NCI-H2227 (cell line): ENCODE measurements around the gene GULP1.
"Not testable (repeated sequence)": the region's sequence is repeated elsewhere in the genome, so short reads cannot be mapped to it uniquely, and the experiment has no call there.

Experiments used
- DNase-seq: peaks from one replicate; lab custom pipeline; 2025; ENCODE audit not compliant: unreplicated experiment; lab: John Stamatoyannopoulos, UW

Gene GULP1

DNA sequence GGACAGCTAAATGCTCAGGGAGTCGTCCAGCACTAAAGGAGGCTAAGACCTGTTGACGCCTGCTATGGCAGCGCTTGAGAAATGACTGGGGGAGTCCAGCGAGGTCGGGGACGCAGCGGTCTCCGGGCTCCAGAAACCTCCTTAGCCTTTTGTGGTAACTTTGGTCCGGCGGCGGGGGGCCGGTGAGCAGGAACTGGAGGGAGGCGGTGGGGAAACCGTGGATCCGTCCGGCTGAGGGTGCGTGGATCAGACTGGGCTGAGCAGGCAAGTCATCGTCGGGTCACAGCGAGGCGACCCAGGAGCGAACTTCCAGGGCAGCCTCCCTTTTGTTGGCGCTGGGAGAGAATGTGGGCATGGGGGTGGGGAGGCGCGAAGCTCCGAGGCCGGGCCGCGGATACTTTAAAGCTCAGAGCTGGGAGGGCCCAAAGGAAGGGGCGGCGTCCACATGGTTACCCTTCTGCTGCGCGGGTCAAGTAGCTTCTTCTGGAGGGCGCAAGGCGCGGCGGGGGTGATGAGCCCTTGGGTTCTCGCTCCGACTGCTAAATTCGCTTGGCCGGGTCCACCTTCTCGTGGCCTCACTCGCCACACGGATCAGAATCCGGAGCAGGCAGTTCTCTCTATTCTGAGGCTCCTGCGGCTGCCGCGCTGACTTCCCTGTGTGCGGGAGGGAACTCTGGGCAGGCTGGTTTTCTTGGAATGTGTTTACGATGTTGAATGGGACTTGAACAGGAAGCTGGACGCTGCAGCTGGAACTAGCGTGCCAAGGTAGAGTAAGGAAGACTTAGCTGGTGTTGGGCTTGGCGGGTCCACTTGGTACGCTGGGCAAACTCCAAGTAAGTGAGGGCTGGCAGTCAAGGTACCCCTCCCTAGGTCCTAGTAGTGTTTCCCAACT, 920 bp downstream of the GULP1 start:
- DNase-seq: no peak

DNA sequence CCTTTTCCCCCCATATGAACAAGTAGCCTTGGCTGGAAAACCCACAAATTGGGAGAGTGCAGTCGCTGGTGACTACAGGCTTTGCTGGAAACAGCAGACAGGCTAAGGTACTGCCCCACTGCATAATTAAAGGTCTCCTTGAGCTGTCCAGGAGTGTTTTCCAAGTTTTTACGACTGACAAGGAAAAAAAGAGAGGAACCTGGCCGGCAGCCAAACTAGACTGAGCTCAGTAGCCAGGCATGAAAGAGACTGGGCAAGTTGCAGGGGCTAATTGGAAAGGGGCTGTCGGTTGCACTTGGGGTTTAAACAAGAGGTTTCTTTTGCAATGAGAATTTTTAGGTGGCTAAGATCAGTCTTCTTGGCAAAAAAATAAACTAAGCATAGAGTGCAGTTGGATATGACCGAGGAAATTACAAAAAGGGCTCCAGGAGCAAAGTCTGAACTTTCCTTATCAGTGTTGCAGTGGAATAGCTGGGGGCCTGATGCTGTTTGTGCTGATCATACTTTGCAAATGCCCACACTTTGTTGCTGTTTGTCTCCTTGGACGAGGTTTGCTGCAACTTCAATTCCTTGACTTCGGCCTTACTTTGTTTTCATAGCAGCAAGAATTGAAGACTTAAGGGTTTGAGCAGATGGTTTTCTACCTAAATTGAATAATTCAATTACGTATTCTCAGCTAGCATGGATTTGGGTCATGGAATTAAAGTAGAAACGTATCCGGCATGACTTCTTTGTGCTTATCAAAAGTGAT, 2.1 kb downstream of the GULP1 start:
- no peak for DNase-seq

DNA sequence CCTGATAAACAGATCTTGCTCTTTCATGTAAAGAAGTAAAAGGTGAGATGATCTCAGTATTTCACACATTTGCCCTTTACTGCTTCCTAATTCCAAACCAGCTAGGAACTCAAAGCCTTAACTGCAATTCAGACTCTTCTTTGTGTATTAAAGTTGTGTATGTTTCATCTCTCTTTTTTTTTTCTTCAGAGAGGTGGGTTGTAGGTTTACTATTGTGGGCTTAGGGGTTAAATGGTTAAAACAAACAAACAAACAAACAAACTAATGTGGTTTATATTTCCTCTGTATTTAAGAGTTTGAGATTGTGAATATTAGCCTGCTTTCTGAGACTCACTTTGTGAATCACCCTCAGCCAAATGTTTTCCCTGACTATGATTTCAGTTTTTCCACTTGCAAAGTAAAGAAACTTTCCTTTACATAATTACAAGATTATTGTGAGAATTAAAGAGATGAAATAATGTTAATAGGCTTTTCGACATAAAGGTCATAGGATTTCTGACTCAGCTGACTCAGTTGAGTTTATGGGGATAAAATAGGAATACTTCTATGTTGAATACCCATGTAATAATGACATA, 2.8 kb downstream of the GULP1 start:
- no peak for DNase-seq

DNA sequence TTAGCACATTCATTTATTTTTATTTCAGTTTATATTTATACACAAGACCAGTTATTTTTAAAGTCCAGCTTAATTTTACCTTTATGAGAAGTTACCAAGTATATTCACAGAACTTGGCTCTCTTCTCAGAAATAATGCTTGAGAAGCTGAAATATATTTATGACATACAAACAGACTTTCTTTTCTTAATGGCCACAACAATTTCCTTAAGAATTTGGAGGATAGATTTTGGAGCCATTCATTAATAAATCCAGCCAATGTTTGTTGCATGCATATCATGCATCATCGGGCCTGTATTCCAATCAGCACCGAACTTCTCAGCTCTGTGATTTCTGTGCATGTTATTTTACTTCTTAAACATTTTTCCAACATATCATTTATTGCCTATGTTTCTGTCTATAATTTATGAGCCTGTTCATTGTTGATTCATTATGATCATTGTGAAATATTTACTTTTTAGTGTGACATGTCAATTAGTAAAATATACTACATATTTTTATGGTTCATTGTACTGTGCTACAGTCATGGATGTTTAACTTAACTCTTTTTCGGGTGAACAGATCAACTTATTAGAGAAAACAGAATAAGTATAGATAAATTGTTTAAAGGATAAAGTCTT, 3.5 kb downstream of the GULP1 start:
- DNase-seq: no peak

GRCh38 chr2:188297978-188298377, 6.3 kb downstream of the GULP1 start:
- DNase-seq: no peak

- not testable (repeated sequence) for DNase-seq
Observed at GRCh38 chr2:188298937-188299371, 7.3 kb downstream of the GULP1 start.

DNA sequence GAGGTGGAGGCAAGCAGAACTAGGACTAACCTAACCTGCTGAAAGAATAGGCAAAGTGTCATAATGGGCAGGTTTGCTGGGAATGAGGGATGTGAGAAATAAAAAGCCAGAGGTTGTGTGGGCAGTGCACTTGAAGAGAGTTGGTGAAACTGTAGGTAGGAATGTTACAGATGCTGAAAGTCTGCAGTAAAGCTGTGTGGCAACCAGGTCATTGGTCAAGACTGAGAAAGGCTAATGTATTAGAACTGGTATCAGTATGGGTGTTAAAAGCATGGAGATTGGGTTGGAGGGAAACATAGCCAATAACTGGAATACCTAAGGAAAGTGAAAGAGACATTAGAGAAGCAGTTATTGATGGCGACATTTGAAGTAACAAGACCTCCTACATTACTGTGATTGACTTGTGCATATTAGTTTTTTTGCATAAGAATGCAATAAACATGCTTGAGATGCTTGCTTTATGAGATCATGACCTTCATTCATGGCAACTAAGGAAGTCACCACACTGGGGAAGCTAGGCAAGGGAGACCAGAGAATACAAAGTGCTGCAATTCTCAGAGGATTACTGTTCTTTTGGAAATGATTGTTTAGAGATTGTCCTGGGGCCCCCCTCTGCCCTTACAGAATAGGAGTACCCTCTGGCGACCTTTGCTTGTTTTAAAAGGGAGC, 11.8 kb downstream of the GULP1 start:
- DNase-seq: no peak

GRCh38 chr2:188305271-188305670, 13.6 kb downstream of the GULP1 start:
- no peak for DNase-seq

- no peak for DNase-seq
Observed at GRCh38 chr2:188306271-188306670, 14.6 kb downstream of the GULP1 start.

GRCh38 chr2:188307850-188308283, 16.2 kb downstream of the GULP1 start:
- no peak for DNase-seq

- no peak for DNase-seq
Observed at GRCh38 chr2:188308483-188308882, 16.8 kb downstream of the GULP1 start.

- DNase-seq: no peak
Observed at GRCh38 chr2:188309364-188309763, 17.7 kb downstream of the GULP1 start.

DNA sequence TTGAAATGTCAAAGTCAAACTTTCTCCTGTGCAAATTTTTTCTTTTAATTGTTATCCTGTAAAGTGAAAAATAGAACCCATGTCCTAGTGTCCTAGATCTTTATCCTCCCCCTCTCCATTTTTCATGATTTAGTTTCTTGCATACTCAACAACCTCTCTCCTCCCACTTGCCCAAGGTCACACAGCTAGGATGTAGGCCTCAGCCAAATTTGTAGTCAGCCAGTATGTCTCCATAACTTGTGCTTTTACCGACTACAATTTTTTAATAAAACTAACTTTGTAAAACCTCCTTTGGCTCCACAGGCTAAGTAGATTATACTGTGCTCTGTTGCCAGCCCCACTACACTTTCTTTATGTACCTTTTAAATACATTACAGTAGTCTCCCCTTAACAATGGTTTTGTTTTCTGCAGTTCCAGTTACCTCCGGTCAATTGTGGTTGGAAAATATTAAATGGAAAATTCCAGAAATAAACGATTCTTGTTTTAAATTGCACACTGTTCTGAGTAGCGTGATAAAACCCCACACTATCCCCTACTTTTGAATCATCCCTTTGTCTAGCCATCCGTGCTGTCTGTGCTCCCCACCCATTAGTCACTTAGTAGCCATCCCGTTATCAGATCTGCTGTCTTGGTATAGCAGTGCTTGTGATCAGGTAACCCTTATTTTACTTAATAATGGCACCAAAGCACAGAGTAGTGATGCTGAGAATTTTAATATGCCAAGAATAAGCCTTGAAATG, 22.8 kb downstream of the GULP1 start:
- no peak for DNase-seq

DNA sequence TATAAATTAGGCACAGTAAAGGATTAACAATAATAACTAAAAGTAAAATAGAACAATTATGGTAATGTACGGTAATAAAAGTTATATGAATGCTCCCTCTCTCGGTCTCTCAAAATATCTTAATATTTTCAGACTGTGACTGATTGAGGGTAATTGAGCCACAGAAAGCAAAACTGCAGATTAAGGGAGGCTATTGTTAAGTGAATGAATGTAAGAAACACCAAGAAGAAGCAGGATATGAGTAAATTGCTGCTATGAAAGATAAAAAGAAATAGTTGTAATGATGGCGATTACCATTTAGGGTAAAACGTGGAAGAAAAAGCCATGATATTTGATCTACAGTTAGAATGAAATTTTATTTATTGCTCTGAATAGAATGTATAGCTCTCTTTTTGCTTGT, 24.1 kb downstream of the GULP1 start:
- no peak for DNase-seq

GRCh38 chr2:188316342-188316741, 24.7 kb downstream of the GULP1 start:
- no peak for DNase-seq

GRCh38 chr2:188316791-188317423, 25.2 kb downstream of the GULP1 start:
- no peak for DNase-seq

DNA sequence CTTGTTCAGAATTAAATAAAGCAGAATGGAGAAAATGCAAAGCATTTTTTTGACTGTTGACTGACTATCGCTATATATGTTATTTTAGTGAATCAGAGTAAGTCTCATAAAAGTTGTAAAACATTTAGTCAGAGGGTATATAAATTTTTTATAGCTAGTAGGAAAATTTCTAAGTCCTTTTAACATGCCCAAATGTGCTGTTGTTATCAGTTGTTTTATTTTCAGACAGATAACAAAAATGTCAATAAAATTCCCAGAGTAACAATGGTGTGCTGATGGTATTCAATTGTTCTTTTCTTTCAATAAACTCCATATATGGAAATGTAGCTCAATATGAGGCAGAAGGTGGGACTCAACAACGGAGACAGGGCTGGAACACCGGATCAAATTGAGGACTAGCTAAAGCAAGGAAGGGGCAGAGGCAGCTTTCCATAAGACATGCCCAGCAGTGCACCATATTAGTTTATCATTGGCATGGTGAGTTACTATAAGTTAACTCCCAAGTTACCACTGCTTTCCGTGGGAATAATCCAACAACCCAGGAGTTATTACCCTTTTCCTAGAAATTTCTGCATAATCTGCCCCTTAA, 26.6 kb downstream of the GULP1 start:
- DNase-seq: no peak

- no peak for DNase-seq
Observed at GRCh38 chr2:188319838-188320237, 28.2 kb downstream of the GULP1 start.

- DNase-seq: no peak
Observed at GRCh38 chr2:188320861-188321260, 29.2 kb downstream of the GULP1 start.
